Duodenal mucosa (tissue), 2 donors: ENCODE results near the gene LILRB2.
"Not testable (repeated sequence)": the region's sequence is repeated elsewhere in the genome, so short reads cannot be mapped to it uniquely, and the experiment has no call there.

ENCODE experiments used
- H3K27ac ChIP-seq: one replicate; pipeline ENCODE4 v1.7.0; 2013; ENCODE audit warnings: low read depth, low read length
- H3K27me3 ChIP-seq, 2 donors: one replicate each; pipeline ENCODE4 v1.7.0; 2013; ENCODE audit warnings: low read length in 2 of 2, control low read depth in 1 of 2; ENCODE audit not compliant: insufficient read depth in 2 of 2, control insufficient read depth in 1 of 2
- H3K36me3 ChIP-seq, 2 donors: one replicate each; pipeline ENCODE4 v1.7.0; 2013; ENCODE audit warnings: low read length in 2 of 2, control low read depth in 1 of 2; ENCODE audit not compliant: insufficient read depth in 2 of 2, control insufficient read depth in 1 of 2
- H3K4me1 ChIP-seq, 2 donors: one replicate each; pipeline ENCODE4 v1.7.0; 2013; ENCODE audit warnings: low read length in 2 of 2, control low read depth in 1 of 2; ENCODE audit not compliant: insufficient read depth in 2 of 2, control insufficient read depth in 1 of 2
- H3K4me3 ChIP-seq, 2 donors: one replicate each; pipeline ENCODE4 v1.7.0; 2013; ENCODE audit warnings: low read length in 2 of 2, low read depth in 1 of 2
- H3K9ac ChIP-seq, 2 donors: one replicate each; pipeline ENCODE4 v1.7.0; 2013; ENCODE audit warnings: low read length in 2 of 2, low read depth in 1 of 2
- H3K9me3 ChIP-seq, 2 donors: one replicate each; pipeline ENCODE4 v1.7.0; 2013; ENCODE audit warnings: low read length in 2 of 2, control low read depth in 1 of 2; ENCODE audit not compliant: control insufficient read depth in 1 of 2

The LILRB2 gene

GRCh38 chr19:54274516-54274915 lies 6.4 kb downstream of the LILRB2 start:
- H3K36me3 ChIP-seq, H3K9ac ChIP-seq, H3K9me3 ChIP-seq, H3K27me3 ChIP-seq, H3K4me1 ChIP-seq, H3K4me3 ChIP-seq, H3K27ac ChIP-seq: not testable (repeated sequence)

- Histone ChIP-seq H3K4me1 (no peaks in the 10 kb centered on the region), H3K27me3 (peaks cover 0 to 4% of the 10 kb centered on the region in 2 donors)
Measured at GRCh38 chr19:54273821-54274220, 7.1 kb downstream of the LILRB2 start.

GRCh38 chr19:54272181-54272580 lies 8.7 kb downstream of the LILRB2 start:
- not testable (repeated sequence) for H3K9ac ChIP-seq, H3K4me1 ChIP-seq, H3K36me3 ChIP-seq, H3K27me3 ChIP-seq, H3K4me3 ChIP-seq, H3K27ac ChIP-seq, H3K9me3 ChIP-seq

More at GRCh38 chr19:54273821-54274220, 7.1 kb downstream of the LILRB2 start:
- H3K27ac ChIP-seq: no peak overlapping the region
- H3K4me3 ChIP-seq: no peak overlapping the region
- no peaks in the 10 kb centered on the region for H3K36me3 ChIP-seq
- H3K9ac ChIP-seq: no peak overlapping the region
- H3K9me3 ChIP-seq: no peaks in the 10 kb centered on the region

GRCh38 chr19:54271587-54271986 lies 9.3 kb downstream of the LILRB2 start:
- H3K27ac ChIP-seq, H3K9ac ChIP-seq, H3K4me1 ChIP-seq, H3K9me3 ChIP-seq, H3K36me3 ChIP-seq, H3K4me3 ChIP-seq, H3K27me3 ChIP-seq: not testable (repeated sequence)

GRCh38 chr19:54271106-54271505 lies 9.8 kb downstream of the LILRB2 start:
- Histone ChIP-seq H3K9me3 (no peaks in the 10 kb centered on the region), H3K4me3 (no peak overlapping the region), H3K36me3 (no peaks in the 10 kb centered on the region), H3K27me3 (peaks cover 3 to 4% of the 10 kb centered on the region in 2 donors), H3K27ac (no peak overlapping the region), H3K9ac (no peak overlapping the region), H3K4me1 (no peaks in the 10 kb centered on the region)

GRCh38 chr19:54268936-54269335 lies 12.0 kb downstream of the LILRB2 start:
- Histone ChIP-seq H3K36me3 (no peaks in the 10 kb centered on the region), H3K4me1 (no peaks in the 10 kb centered on the region), H3K9me3 (no peaks in the 10 kb centered on the region), H3K27ac (no peak overlapping the region), H3K4me3 (no peak overlapping the region), H3K27me3 (peaks cover 3 to 4% of the 10 kb centered on the region in 2 donors), H3K9ac (no peak overlapping the region)

- Histone ChIP-seq H3K27ac (no peak overlapping the region), H3K27me3 (peaks cover 3 to 6% of the 10 kb centered on the region in 2 donors), H3K36me3 (no peaks in the 10 kb centered on the region), H3K4me1 (no peaks in the 10 kb centered on the region), H3K4me3 (no peak overlapping the region), H3K9me3 (no peaks in the 10 kb centered on the region), H3K9ac (no peak overlapping the region)
Measured at GRCh38 chr19:54266133-54266532, 14.8 kb downstream of the LILRB2 start.

GRCh38 chr19:54262470-54262869 lies 18.4 kb downstream of the LILRB2 start:
- Histone ChIP-seq H3K9ac (no peak overlapping the region), H3K4me1 (no peaks in the 10 kb centered on the region), H3K4me3 (no peak overlapping the region), H3K9me3 (no peaks in the 10 kb centered on the region), H3K27me3 (peaks cover 0 to 2% of the 10 kb centered on the region in 2 donors), H3K27ac (no peak overlapping the region), H3K36me3 (no peaks in the 10 kb centered on the region)

GRCh38 chr19:54262066-54262465 lies 18.8 kb downstream of the LILRB2 start:
- Histone ChIP-seq H3K9ac (no peak overlapping the region), H3K4me1 (no peaks in the 10 kb centered on the region), H3K27ac (no peak overlapping the region), H3K4me3 (no peak overlapping the region), H3K27me3 (peaks cover 0 to 2% of the 10 kb centered on the region in 2 donors), H3K9me3 (no peaks in the 10 kb centered on the region), H3K36me3 (no peaks in the 10 kb centered on the region)

- Histone ChIP-seq H3K4me1 (no peaks in the 10 kb centered on the region), H3K27me3 (peaks cover 0 to 5% of the 10 kb centered on the region in 2 donors), H3K9ac (no peak within 1 kb of the TSS), H3K36me3 (no peaks in the 10 kb centered on the region), H3K4me3 (no peak within 1 kb of the TSS), H3K27ac (no peak within 1 kb of the TSS), H3K9me3 (no peaks in the 10 kb centered on the region)
Measured at GRCh38 chr19:54257116-54257480, 23.8 kb downstream of the LILRB2 start, which contains the start of gene LILRB5. LILRB5 (minus strand) TSS chr19:54257273; CDS start chr19:54257193, 80 bp downstream.
